Measurements from ENCODE around the gene UBE2U.

Gene UBE2U

GRCh38 chr1:64199154-64199553 is 4.3 kb upstream of the UBE2U start:
- H4K5ac ChIP-seq (ENCODE audit: low read length), result no peak overlapping the region
- no peak overlapping the region for H3K9ac ChIP-seq (ENCODE audit: low read length)
- H3K79me2 ChIP-seq (ENCODE audit: control insufficient read depth, insufficient read depth, low read length), result no peaks in the 10 kb centered on the region
- H2BK15ac ChIP-seq (replicated peaks; ENCODE audit: low read depth), result no peak overlapping the region
- no CpG with 5 or more reads among the region's 2 CpGs for WGBS (ENCODE audit: extremely low coverage, insufficient coverage, low lambda C conversion rate)
- H2AK5ac ChIP-seq (ENCODE audit: low read length), result no peak overlapping the region
- no peaks in the 10 kb centered on the region for H3K27me3 ChIP-seq (ENCODE audit: insufficient read depth, low read length, poor library complexity)
- H3K4me1 ChIP-seq (ENCODE audit: control insufficient read depth, low read depth, low read length), result no peaks in the 10 kb centered on the region
- no peak overlapping the region for H3K18ac ChIP-seq (ENCODE audit: low read length)
- no peak overlapping the region for H3K4me2 ChIP-seq (ENCODE audit: low read length)
- no peak overlapping the region for H3K4ac ChIP-seq (ENCODE audit: low read depth, low read length)
- no peak overlapping the region for H3K27ac ChIP-seq (ENCODE audit: low read depth, low read length)
- no peak overlapping the region for H2BK120ac ChIP-seq (ENCODE audit: low read depth, low read length)
- H3K23ac ChIP-seq (ENCODE audit: low read length), result no peak overlapping the region
- no peak overlapping the region for H3K56ac ChIP-seq (ENCODE audit: low read length)
- no peak overlapping the region for H4K8ac ChIP-seq (ENCODE audit: low read depth, low read length)
- H2BK5ac ChIP-seq (ENCODE audit: low read length), result no peak overlapping the region
- H3K79me1 ChIP-seq (ENCODE audit: low read length), result no peaks in the 10 kb centered on the region
- no peak overlapping the region for H3K4me3 ChIP-seq (ENCODE audit: low read length)
- DNase-seq, result no peak
- H3K36me3 ChIP-seq (ENCODE audit: control insufficient read depth, insufficient read depth, low read length), result no peaks in the 10 kb centered on the region

GRCh38 chr1:64200064-64200463 is 3.4 kb upstream of the UBE2U start:
- no CpG with 5 or more reads among the region's 1 CpG for WGBS (ENCODE audit: extremely low coverage, insufficient coverage, low lambda C conversion rate)
- no peak overlapping the region for H2BK15ac ChIP-seq (replicated peaks; ENCODE audit: low read depth)
- DNase-seq, result no peak
- H3K27me3 ChIP-seq (ENCODE audit: insufficient read depth, low read length, poor library complexity), result no peaks in the 10 kb centered on the region
- H3K79me2 ChIP-seq (ENCODE audit: control insufficient read depth, insufficient read depth, low read length), result no peaks in the 10 kb centered on the region
- no peak overlapping the region for H2BK5ac ChIP-seq (ENCODE audit: low read length)
- H4K5ac ChIP-seq (ENCODE audit: low read length), result no peak overlapping the region
- H2AK5ac ChIP-seq (ENCODE audit: low read length), result no peak overlapping the region
- H3K4ac ChIP-seq (ENCODE audit: low read depth, low read length), result no peak overlapping the region
- H3K4me1 ChIP-seq (ENCODE audit: control insufficient read depth, low read depth, low read length), result no peaks in the 10 kb centered on the region
- no peak overlapping the region for H3K27ac ChIP-seq (ENCODE audit: low read depth, low read length)
- no peak overlapping the region for H3K56ac ChIP-seq (ENCODE audit: low read length)
- no peak overlapping the region for H3K4me2 ChIP-seq (ENCODE audit: low read length)
- no peak overlapping the region for H4K8ac ChIP-seq (ENCODE audit: low read depth, low read length)
- H2BK120ac ChIP-seq (ENCODE audit: low read depth, low read length), result no peak overlapping the region
- no peak overlapping the region for H3K9ac ChIP-seq (ENCODE audit: low read length)
- H3K4me3 ChIP-seq (ENCODE audit: low read length), result no peak overlapping the region
- no peak overlapping the region for H3K23ac ChIP-seq (ENCODE audit: low read length)
- H3K79me1 ChIP-seq (ENCODE audit: low read length), result no peaks in the 10 kb centered on the region
- H3K18ac ChIP-seq (ENCODE audit: low read length), result no peak overlapping the region
- no peaks in the 10 kb centered on the region for H3K36me3 ChIP-seq (ENCODE audit: control insufficient read depth, insufficient read depth, low read length)

GRCh38 chr1:64209221-64209620 is 5.8 kb downstream of the UBE2U start:
- Histone ChIP-seq H3K18ac (ENCODE audit: low read length) (no peak overlapping the region), H2AK5ac (ENCODE audit: low read length) (no peak overlapping the region), H3K56ac (ENCODE audit: low read length) (no peak overlapping the region), H3K4ac (ENCODE audit: low read depth, low read length) (no peak overlapping the region), H3K4me2 (ENCODE audit: low read length) (no peak overlapping the region), H3K27me3 (ENCODE audit: insufficient read depth, low read length, poor library complexity) (no peaks in the 10 kb centered on the region), H3K4me3 (ENCODE audit: low read length) (no peak overlapping the region), H4K5ac (ENCODE audit: low read length) (no peak overlapping the region), H3K27ac (ENCODE audit: low read depth, low read length) (no peak overlapping the region), H2BK120ac (ENCODE audit: low read depth, low read length) (no peak overlapping the region), H4K8ac (ENCODE audit: low read depth, low read length) (no peak overlapping the region), H3K23ac (ENCODE audit: low read length) (no peak overlapping the region), H3K79me1 (ENCODE audit: low read length) (no peaks in the 10 kb centered on the region), H3K4me1 (ENCODE audit: control insufficient read depth, low read depth, low read length) (no peaks in the 10 kb centered on the region), H3K36me3 (ENCODE audit: control insufficient read depth, insufficient read depth, low read length) (no peaks in the 10 kb centered on the region), H2BK15ac (replicated peaks; ENCODE audit: low read depth) (no peak overlapping the region), H3K79me2 (ENCODE audit: control insufficient read depth, insufficient read depth, low read length) (no peaks in the 10 kb centered on the region), H3K9ac (ENCODE audit: low read length) (no peak overlapping the region), H2BK5ac (ENCODE audit: low read length) (no peak overlapping the region)
- DNase-seq, result peak; percentile 79
- WGBS (ENCODE audit: extremely low coverage, insufficient coverage, low lambda C conversion rate), result no CpG with 5 or more reads among the region's 2 CpGs

GRCh38 chr1:64212031-64212430 is 8.6 kb downstream of the UBE2U start:
- Histone ChIP-seq H3K27me3 (ENCODE audit: insufficient read depth, low read length, poor library complexity) (no peaks in the 10 kb centered on the region), H3K27ac (ENCODE audit: low read depth, low read length) (no peak overlapping the region), H2AK5ac (ENCODE audit: low read length) (no peak overlapping the region), H3K79me2 (ENCODE audit: control insufficient read depth, insufficient read depth, low read length) (no peaks in the 10 kb centered on the region), H3K4me3 (ENCODE audit: low read length) (no peak overlapping the region), H3K56ac (ENCODE audit: low read length) (no peak overlapping the region), H3K36me3 (ENCODE audit: control insufficient read depth, insufficient read depth, low read length) (no peaks in the 10 kb centered on the region), H3K4me1 (ENCODE audit: control insufficient read depth, low read depth, low read length) (no peaks in the 10 kb centered on the region), H4K8ac (ENCODE audit: low read depth, low read length) (no peak overlapping the region), H2BK15ac (replicated peaks; ENCODE audit: low read depth) (no peak overlapping the region), H3K9ac (ENCODE audit: low read length) (no peak overlapping the region), H2BK5ac (ENCODE audit: low read length) (no peak overlapping the region), H3K4me2 (ENCODE audit: low read length) (no peak overlapping the region), H3K18ac (ENCODE audit: low read length) (no peak overlapping the region), H3K4ac (ENCODE audit: low read depth, low read length) (no peak overlapping the region), H3K79me1 (ENCODE audit: low read length) (no peaks in the 10 kb centered on the region), H3K23ac (ENCODE audit: low read length) (no peak overlapping the region), H4K5ac (ENCODE audit: low read length) (no peak overlapping the region), H2BK120ac (ENCODE audit: low read depth, low read length) (no peak overlapping the region)
- DNase-seq, result peak; percentile 20

- Histone ChIP-seq H3K4me1 (ENCODE audit: control insufficient read depth, low read depth, low read length) (no peaks in the 10 kb centered on the region), H3K56ac (ENCODE audit: low read length) (no peak overlapping the region), H3K4ac (ENCODE audit: low read depth, low read length) (no peak overlapping the region), H3K79me2 (ENCODE audit: control insufficient read depth, insufficient read depth, low read length) (no peaks in the 10 kb centered on the region), H3K36me3 (ENCODE audit: control insufficient read depth, insufficient read depth, low read length) (no peaks in the 10 kb centered on the region), H3K9ac (ENCODE audit: low read length) (no peak overlapping the region), H3K27me3 (ENCODE audit: insufficient read depth, low read length, poor library complexity) (no peaks in the 10 kb centered on the region), H3K27ac (ENCODE audit: low read depth, low read length) (no peak overlapping the region), H3K4me3 (ENCODE audit: low read length) (no peak overlapping the region), H4K5ac (ENCODE audit: low read length) (no peak overlapping the region), H2BK120ac (ENCODE audit: low read depth, low read length) (no peak overlapping the region), H3K79me1 (ENCODE audit: low read length) (no peaks in the 10 kb centered on the region), H3K23ac (ENCODE audit: low read length) (no peak overlapping the region), H2BK15ac (replicated peaks; ENCODE audit: low read depth) (no peak overlapping the region), H3K4me2 (ENCODE audit: low read length) (no peak overlapping the region), H4K8ac (ENCODE audit: low read depth, low read length) (no peak overlapping the region), H2AK5ac (ENCODE audit: low read length) (no peak overlapping the region), H3K18ac (ENCODE audit: low read length) (no peak overlapping the region), H2BK5ac (ENCODE audit: low read length) (no peak overlapping the region)
- WGBS (ENCODE audit: extremely low coverage, insufficient coverage, low lambda C conversion rate), result no CpG with 5 or more reads among the region's 3 CpGs
- DNase-seq, result no peak
Measured at GRCh38 chr1:64215576-64215975, 12.2 kb downstream of the UBE2U start.

GRCh38 chr1:64220241-64220640 is 16.8 kb downstream of the UBE2U start:
- Histone ChIP-seq H2BK5ac (ENCODE audit: low read length) (no peak overlapping the region), H3K23ac (ENCODE audit: low read length) (no peak overlapping the region), H2AK5ac (ENCODE audit: low read length) (no peak overlapping the region), H3K4me2 (ENCODE audit: low read length) (no peak overlapping the region), H2BK15ac (replicated peaks; ENCODE audit: low read depth) (no peak overlapping the region), H3K4me1 (ENCODE audit: control insufficient read depth, low read depth, low read length) (no peaks in the 10 kb centered on the region), H3K79me2 (ENCODE audit: control insufficient read depth, insufficient read depth, low read length) (no peaks in the 10 kb centered on the region), H4K5ac (ENCODE audit: low read length) (no peak overlapping the region), H3K27ac (ENCODE audit: low read depth, low read length) (no peak overlapping the region), H3K18ac (ENCODE audit: low read length) (no peak overlapping the region), H2BK120ac (ENCODE audit: low read depth, low read length) (no peak overlapping the region), H3K4ac (ENCODE audit: low read depth, low read length) (no peak overlapping the region), H4K8ac (ENCODE audit: low read depth, low read length) (no peak overlapping the region), H3K27me3 (ENCODE audit: insufficient read depth, low read length, poor library complexity) (no peaks in the 10 kb centered on the region), H3K79me1 (ENCODE audit: low read length) (no peaks in the 10 kb centered on the region), H3K9ac (ENCODE audit: low read length) (no peak overlapping the region), H3K36me3 (ENCODE audit: control insufficient read depth, insufficient read depth, low read length) (no peaks in the 10 kb centered on the region), H3K56ac (ENCODE audit: low read length) (no peak overlapping the region), H3K4me3 (ENCODE audit: low read length) (no peak overlapping the region)
- WGBS (ENCODE audit: extremely low coverage, insufficient coverage, low lambda C conversion rate), result no CpG with 5 or more reads among the region's 5 CpGs
- DNase-seq, result no peak

Data from mesendoderm (in vitro differentiated cells).